GM10248 (cell line): ENCODE data around the gene PTPRN2.

Experiments
- CTCF ChIA-PET: fragments of 300-600 bp; sonication (Branson Sonifier 250); formaldehyde crosslinking; extraction: SDS; loops from one replicate; lab custom pipeline; 2021; ENCODE audit warnings: antibody characterized with exemption; lab: Yijun Ruan, JAX
- POLR2A ChIA-PET: fragments of 350-650 bp; sonication (Branson Sonifier 250); formaldehyde crosslinking; extraction: SDS; loops from one replicate; lab custom pipeline; 2020; ENCODE audit warnings: antibody characterized with exemption; lab: Yijun Ruan, JAX
- DNase-seq: peaks from one replicate; pipeline ENCODE4 v3.0.0; 2012; ENCODE audit errors: extremely low spot score
- CTCF ChIP-seq: IDR thresholded peaks from 2 replicates; pipeline ENCODE4 v1.5.1; 2012; ENCODE audit warnings: mild to moderate bottlenecking, low read depth; ENCODE audit errors: extremely low read depth, missing control alignments, control extremely low read depth

Gene PTPRN2

DNA sequence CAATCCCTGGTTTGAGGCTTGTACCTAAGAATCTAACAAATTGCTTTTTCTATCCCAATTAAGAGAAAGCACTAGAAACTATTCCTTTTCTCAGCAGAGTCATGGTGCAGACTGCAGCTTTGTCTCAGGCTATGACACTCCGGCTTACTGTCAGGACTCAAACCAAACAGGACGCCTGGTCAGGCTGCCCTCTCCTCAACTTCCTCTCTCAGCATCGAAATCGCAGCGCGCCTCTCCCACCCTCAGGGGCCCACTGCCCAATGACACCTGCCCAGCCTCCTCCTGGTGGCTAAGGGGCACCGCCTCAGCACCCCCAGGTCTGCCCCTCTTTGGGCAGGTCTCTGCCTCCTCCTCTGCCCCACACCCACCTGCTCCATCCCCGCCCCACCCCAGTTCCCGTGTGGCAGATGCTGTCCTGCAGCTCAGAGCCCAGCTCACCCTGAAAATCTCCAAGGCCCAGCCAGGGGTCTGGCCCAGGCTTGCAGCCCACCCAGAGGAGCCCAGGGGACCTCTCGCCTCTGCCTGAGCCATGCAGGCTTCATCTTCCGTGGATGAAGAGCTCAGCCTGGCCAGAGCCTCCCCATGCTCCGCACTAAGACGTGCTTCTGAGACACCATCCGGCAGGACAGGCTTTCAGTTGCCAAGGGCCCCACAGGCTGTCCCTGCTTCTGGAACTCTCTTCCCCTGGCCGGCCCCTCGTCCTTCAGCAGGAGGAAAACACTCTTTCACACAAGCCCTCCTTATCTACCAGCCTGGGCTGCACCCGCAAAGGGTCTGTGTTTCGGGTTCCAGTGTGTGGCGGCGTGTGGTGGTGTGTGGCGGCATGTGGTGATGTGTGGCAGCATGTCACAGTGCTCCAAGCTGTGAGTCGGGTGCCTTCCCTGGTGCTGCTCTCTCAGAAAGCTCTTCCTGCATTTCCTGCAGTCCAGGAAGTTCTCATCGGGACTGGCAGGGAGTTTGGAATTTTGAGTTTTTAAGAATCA is 16.4 kb upstream of the PTPRN2 start:
- DNase-seq: no peak
- ChIA-PET POLR2A (no interaction called here), CTCF (no interaction called here)
- no peak for TF ChIP-seq CTCF

- CTCF ChIA-PET: no interaction called here
- POLR2A ChIA-PET: no interaction called here
- no peak for TF ChIP-seq CTCF
- DNase-seq: peak; percentile 55
Observed at GRCh38 chr7:158602905-158603772, 15.5 kb upstream of the PTPRN2 start.

DNA sequence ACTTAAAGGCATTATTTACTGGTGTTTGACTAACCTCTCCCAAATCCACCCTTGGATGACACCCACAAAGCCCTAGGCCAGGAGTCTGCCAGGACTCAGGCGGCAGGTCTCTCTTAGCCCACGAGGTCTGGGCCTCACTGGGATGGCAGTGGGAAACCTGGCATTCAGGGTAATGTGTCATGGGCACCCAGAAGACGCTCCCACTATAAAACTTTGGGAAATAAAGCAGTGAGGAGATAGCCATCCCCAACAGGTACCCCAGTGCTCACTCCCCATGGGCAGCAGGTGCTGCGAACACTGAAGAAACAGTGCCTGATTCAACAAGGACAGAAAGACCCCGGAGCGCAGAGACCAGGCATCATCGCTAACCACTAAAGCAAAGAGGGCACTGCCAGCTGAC is 14.4 kb upstream of the PTPRN2 start:
- ChIA-PET CTCF (no interaction called here), POLR2A (no interaction called here)
- TF ChIP-seq CTCF: no peak
- DNase-seq: no peak

GRCh38 chr7:158601090-158601489 is 13.5 kb upstream of the PTPRN2 start:
- TF ChIP-seq CTCF: no peak
- CTCF ChIA-PET: no interaction called here
- POLR2A ChIA-PET: no interaction called here
- DNase-seq: no peak

DNA sequence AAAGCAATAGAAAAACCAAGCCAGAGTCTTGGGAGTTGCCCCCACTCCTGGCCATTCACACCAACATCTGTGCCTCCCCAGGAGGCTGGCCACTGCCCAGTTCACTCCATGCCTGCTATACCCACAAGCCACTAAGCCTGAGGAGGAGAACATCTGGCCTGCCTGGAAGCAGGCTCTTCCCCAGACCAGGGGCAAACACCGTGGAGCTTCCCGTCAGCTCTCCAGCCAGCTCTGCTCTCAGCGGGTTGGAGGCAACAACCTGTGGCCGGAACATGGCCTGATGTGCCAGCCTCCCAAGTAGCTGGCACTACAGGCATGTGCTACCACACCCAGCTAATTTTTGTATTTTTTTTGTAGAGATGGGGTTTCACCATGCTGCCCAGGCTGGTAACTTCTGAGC is 9.1 kb upstream of the PTPRN2 start:
- ChIA-PET POLR2A (no interaction called here), CTCF (no interaction called here)
- no peak for TF ChIP-seq CTCF
- no peak for DNase-seq

DNA sequence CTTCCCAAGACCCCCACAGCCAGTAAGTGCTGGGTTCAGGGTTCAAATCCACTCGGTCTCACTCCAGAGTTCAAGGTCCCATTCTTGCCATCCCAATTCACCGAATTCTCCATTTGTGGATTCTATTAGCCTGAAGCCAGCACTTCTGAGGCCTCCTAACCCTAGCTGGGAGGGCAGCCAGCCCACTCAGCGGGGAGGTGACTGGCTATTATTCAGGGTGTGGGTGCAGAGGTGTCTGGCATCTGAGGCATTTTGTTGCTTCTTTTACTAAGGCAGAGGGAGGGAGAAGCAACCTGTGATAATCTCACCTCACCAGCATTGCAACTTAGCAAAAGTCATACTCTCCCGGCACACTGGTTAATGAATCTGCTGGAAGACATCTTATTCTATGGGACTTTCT is 8.7 kb upstream of the PTPRN2 start:
- ChIA-PET POLR2A (no interaction called here), CTCF (no interaction called here)
- no peak for TF ChIP-seq CTCF
- DNase-seq: no peak
